GM19193 (cell line): Measurements from ENCODE around the gene HINT3.

ENCODE experiments used
- POLR2A ChIP-seq: IDR thresholded peaks from 4 replicates; pipeline ENCODE4 v1.6.1; 2011; ENCODE audit not compliant: insufficient read depth, insufficient read length; ENCODE audit errors: extremely low read depth

The HINT3 gene

DNA sequence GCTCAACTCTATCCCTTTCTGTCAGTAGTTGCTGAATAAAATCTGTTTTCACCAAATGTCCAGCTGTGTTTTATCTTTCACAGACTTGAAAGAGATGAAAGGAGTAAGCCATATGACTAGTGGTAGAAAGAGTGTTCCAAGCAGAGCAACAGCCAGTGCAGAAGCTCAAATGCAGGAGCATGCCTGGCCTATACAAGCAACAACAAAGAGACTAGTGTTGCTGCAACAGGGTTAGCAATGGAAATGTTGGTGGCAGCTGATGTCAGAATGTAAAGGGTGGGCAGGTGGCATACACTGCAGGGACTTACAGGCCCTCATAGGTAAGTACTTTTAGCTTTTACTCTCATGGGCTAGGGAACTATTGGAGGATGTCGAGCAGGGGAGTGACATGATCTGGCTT is 5.2 kb upstream of the HINT3 start:
- no peak for TF ChIP-seq POLR2A

DNA sequence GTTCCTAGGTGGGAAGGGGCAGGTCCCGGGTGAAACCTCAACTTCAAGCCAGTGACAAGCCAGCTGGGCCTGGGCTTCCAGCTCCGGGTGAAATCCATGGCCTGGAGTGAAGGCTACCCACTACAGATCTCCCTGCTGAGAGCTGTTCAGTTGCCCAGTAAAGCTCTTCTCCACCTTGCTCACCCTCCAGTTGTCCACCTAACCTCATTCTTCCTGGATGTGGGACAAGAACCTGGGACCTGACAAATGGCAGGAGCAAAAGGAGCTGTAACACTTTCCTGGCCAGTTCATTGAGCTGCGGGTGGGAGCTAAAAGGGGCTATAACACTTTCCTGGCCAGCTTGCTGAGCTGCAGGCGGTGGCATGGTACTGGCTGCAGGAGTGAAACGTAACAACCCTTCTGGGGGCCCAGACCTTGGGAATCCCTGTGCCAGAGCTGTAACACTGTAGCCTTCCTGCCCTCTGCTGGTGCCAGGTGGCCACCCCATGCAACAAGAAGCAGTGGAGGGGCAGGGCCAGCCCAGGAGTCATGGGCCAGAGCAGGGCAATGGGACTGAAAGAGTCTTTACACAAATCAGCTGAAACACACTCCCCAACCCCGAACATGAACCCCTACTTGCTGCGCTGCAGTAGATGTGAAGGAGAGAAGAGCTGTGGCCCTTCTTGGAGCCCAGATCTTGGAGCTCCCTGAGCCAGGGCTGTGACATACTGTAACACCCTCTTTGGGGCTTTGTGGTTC is 3.6 kb upstream of the HINT3 start:
- TF ChIP-seq POLR2A, result no peak

DNA sequence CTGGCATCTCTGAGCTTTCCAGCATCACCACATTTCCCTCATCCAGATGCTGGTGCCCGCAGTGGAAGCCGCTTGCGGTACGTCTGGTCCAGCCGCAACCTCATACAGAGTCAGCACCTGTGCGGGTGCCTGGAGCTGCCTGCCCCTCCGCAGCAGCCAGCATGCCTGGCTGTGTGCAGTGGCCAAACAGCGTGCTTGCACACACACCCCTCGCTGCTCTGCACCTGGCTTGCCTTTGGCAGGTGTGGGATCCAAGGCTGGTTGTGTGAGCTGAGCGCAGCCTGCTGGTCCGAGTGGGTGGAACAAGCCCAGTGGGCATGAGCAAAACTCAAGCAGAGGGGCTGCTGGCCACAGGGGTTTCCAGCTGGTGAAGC is 3.1 kb upstream of the HINT3 start:
- no peak for TF ChIP-seq POLR2A

DNA sequence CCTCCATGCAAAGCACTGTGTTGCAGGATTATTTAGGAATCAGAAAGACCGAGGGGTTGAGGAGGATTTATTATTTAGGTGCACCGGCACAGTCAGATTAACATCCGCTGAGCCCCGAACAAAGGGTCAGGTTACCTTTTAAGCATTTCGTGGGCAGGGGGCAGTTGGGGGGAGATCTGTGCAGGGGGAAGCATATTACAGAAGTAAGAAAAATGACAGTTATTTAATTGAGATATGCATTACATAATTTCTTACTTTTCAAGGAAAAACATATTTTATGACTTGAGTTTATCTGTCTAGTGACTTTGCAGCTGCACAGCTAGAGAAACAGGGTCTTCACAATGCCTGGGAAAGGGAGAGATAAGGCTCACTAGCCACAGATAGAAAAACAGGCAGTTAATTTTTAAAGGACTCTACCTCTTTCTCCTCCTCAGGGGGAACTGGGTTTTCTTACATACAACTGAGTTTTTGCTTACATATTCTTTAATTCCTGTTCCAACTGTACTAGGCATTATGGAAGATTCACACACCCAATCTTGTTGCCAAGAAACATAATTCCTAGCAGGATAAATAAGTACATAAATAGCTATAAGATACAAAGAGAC is 1.7 kb upstream of the HINT3 start:
- TF ChIP-seq POLR2A, result no peak

DNA sequence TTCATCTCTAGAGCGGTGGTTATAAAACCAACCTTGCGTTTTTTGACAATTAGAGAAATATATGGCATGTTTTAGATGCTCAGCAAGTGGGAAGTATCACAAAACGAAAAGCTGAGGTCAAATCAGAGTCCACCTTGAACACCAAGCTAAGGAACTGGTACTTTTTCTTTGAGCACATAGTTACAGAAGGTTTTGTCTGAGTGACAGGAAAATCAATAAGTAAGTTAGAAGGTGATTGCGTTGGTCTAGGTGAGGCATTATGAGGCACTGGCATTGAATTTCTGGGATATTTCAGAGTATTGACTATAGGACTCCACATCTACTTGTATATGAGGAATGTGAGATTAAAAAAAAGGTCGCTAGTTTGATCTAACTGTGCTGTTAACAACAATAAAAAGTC is 597 bp upstream of the HINT3 start:
- TF ChIP-seq POLR2A, result no peak

DNA sequence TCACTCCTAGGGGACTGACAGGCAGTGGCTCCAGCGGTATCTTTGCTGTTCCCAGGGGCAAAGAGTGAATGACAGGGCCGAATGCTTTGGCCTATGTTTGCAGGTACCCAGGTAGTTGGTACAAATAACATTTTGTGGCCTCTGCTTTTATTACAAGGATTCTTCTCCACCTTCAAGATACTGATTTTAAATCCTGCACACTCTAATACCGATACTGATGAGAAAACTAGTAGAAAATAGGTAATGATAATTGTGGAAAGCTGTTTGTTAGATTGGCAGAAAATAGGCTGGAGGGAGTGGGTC is 772 bp downstream of the HINT3 start:
- no peak for TF ChIP-seq POLR2A

DNA sequence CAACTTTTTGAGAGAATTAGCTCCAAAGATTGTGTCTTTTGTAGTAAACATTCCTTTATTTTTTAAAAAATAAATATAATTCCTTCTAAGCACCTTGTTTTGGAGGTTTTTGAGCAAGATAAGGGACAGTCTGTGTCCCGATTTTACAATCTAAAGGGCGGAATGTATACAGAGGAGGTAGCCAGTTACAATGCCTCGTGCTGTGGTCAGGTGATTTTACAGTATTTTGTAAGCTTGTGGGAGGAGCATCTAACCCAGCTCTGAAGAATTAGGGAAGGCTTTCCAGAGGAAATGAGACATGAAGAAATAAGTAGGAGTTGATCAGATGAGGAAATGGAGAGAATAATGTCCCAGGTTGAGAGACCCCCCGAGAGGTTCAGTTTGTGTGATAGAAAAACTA is 1.3 kb downstream of the HINT3 start:
- TF ChIP-seq POLR2A, result no peak

DNA sequence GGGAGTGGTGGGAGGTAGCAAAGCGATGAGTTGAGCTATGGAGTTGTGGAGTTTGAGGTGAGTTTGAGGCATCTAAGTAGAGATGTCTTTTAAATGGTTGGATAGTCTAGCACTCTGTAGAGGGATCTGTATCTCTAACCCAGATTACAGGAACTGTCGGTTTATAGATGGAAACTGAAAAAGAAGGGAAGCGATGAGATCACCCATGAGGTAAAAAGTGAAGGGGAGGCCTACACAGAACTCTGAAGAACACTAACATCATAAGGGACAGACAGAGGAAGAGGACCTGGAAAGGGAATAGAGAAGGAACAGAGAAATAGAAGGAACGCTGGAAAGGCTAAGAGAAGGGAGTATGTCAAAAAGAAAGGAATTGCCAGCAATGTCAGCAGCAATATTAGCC is 2.5 kb downstream of the HINT3 start:
- TF ChIP-seq POLR2A, result no peak

DNA sequence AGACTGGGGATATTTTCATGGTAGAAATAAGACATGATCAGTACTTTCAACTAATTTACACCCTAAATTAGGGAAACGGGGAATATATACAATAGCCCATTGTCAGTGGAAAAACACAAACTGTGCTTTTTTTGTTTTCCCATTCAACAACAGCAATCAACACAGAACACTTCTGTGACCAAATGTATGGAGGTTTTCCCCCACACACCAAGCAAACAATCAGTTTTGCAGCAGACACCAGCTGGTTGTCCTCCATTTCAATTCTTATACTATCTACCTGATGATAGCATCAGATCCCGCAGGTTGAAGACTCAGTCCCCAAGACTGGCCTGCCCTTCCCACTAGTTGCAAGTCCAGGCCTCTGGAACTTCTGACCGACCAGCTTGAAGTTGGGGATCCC is 4.5 kb downstream of the HINT3 start:
- no peak for TF ChIP-seq POLR2A

DNA sequence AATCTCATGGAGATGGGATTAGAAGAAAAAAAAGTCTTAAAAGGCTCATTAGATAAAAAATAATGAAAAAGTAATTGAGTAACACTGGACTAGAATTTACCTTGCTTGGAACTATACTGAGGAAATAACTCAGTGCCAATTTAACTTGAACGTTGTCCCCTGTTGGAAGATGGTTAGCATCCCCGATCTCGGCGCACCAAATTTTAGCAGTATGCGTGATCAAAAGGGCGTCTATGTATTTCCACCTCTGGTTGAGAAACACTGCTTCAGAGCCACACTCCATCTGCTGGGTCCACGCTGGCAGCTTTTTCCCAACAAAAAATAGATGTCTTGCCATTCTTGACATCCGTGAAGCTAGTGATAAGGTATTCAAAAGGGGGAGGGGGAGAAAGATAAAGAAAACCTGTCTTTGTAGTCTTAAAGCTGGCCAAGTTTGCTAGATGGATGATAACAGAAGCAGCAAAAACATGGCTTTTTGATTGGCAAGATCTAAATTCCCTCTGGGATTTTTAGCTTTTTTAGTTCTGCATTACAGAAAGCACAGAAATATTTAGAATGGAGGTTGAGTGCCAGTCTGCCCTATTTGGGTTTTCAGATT is 6.4 kb downstream of the HINT3 start:
- TF ChIP-seq POLR2A, result no peak

DNA sequence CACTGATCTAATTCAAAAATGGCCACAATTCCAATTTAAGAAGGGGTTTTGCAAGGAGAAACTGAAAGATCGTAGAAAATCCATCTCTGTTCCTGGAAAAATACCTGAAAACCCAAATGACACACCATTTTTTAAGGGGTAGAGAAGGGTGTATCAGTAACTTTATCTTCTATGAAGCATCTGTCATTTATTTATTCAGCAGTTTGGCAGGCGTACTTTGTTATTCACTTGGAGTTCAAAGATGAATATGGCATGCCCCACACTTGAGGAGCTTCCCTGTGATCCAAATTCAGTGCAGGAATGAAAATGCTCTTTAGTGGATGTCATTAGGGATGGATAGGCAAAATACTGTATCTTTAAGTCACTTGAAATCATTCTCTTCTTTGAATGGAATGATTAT is 7.2 kb downstream of the HINT3 start:
- TF ChIP-seq POLR2A, result no peak

DNA sequence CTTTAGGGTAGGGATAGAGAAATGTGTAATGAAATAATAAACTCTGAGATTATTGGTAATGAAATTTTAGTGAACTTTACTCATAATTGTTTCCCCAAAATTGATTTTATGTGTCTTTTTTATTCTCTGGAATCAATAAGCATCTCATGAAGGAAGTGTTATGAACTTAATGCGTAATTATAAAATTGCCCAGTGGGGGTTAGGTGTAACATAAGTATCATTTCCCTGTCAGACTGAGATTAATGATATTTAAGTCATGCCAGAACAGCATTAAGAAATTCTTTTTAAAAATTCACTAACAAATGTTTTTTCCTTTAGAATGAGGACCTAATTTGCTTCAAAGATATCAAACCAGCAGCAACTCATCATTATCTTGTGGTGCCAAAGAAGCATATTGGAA is 10.0 kb downstream of the HINT3 start:
- TF ChIP-seq POLR2A, result no peak

DNA sequence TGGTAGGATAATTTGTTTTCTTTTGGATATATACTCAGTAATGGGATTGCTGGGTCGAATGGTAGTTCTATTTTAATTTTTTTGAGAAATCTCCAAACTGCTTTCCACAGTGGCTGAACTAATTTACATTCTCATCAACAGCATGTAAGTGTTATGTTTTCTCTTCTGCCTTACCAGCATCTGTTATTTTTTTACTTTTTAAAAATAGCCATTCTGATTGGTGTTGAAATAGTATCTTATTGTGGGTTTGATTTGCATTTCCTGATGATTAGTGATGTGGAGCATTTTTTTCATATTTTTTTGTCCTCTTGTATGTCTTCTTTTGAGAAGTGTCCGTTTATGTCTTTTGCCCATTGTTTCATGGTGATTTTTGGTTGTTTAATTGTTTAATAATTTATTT is 11.9 kb downstream of the HINT3 start:
- TF ChIP-seq POLR2A, result no peak

DNA sequence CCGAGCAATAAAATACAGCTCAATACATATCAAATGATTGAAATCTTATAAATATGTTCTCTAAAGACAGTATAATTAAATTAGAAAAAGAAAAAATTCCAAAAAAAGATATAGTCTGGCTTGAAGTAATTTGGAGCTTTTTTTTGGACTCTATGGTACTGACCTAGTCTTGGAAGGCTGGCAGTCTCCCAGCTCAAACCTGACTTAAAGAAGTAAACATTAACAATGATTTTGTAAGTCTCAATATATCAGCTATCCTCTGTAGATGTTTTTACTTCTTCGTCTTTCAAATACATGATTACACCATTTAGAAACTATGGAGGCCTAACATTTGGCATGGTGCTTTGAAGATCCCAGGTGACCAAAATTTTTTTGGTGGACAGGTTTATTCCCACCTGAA is 14.2 kb downstream of the HINT3 start:
- no peak for TF ChIP-seq POLR2A

DNA sequence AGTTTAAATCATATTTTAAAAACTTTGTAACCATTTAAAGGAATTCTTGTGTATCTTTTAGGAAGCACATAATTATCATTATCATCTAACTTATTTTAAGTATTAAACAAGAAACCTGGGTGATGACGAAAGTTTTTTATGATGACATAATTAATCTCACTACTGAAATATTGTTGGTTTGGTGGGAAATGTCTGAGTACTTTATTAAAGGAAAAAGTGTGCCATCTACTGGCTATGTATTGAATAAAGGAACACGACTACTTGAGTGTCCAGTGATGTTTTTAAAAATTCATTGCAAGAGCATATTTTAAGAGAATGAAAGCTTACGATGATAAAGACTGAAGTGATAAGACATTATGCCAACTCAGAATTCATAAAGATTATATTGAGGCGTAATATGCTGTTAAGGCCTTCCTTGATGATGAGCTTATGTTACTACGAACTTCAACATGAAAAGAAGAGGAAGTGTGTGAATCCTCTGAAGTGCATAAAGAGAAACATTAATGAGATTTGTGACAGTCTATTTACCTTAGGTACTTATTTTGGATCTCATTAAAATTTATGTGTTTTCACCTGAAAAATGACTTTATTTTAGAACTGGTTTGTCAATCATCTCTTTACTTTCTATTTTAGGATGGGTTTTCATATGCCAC is 17.8 kb downstream of the HINT3 start:
- TF ChIP-seq POLR2A, result no peak

DNA sequence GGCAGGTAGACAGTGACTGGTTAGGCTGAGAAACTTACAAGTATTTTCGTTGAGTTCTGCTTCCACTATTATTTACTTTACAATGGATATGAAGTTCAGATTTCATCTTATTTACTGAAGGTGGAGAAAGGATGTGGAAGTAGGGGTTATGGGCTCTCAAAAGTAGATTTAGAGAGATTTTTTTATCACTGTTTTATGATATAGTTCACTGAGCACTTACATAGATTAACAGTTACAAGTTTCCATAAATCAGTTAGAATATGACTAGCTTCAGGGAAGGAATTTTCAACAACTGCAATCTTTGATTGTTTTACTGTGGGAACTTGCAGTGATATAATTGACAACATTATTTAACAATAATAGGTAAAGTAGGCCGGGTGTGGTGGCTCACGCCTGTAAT is 22.5 kb downstream of the HINT3 start:
- no peak for TF ChIP-seq POLR2A
